HCT116 (cell line): ENCODE results near the gene PANK4.

ENCODE experiments used
- CBX3 ChIP-seq: IDR thresholded peaks from 2 replicates; pipeline ENCODE4 v1.6.1; 2012; ENCODE audit warnings: low read depth
- CTCF ChIP-seq, 3 experiments: fragments of 200-600 bp in 1 of 3; sonication (generic) in 1 of 3; IDR thresholded peaks in 2 of 3; conservative IDR thresholded peaks in 1 of 3; 2 replicates each; pipeline ENCODE4 v1.5.1; 2012 to 2017; ENCODE audit warnings: low read depth in 2 of 3, low read length in 2 of 3, antibody characterized with exemption in 1 of 3, borderline replicate concordance in 1 of 3, control low read depth in 1 of 3, mild to moderate bottlenecking in 1 of 3, mixed read lengths in 1 of 3, mixed run types in 1 of 3, moderate library complexity in 1 of 3; ENCODE audit not compliant: insufficient read depth in 1 of 3
- POLR2A ChIP-seq: IDR thresholded peaks from 2 replicates; pipeline ENCODE4 v1.7.0; 2011; ENCODE audit warnings: borderline replicate concordance; ENCODE audit not compliant: insufficient read depth, insufficient read length; ENCODE audit errors: extremely low read depth
- POLR2AphosphoS5 ChIP-seq: IDR thresholded peaks from 2 replicates; pipeline ENCODE4 v1.6.1; 2011; ENCODE audit warnings: mild to moderate bottlenecking, low read depth, low read length, moderate library complexity
- SRF ChIP-seq: IDR thresholded peaks from 2 replicates; pipeline ENCODE4 v1.6.1; 2012; ENCODE audit warnings: low read depth
- YY1 ChIP-seq: IDR thresholded peaks from 2 replicates; pipeline ENCODE4 v1.6.1; 2011; ENCODE audit warnings: low read length, low read depth, moderate library complexity, mild to moderate bottlenecking; ENCODE audit not compliant: insufficient replicate concordance; ENCODE audit errors: extremely low read depth

- TF ChIP-seq POLR2A, result no peak
- TF ChIP-seq CTCF (IDR thresholded peaks at IDR 0.05 in 2 of 3, conservative IDR thresholded peaks at IDR 0.05 in 1 of 3; ENCODE audit: borderline replicate concordance in 1 of 3, insufficient read depth in 1 of 3, low read depth in 2 of 3, low read length in 2 of 3), result no peak
- no peak for TF ChIP-seq SRF
- TF ChIP-seq CBX3, result no peak
- TF ChIP-seq YY1, result no peak
- TF ChIP-seq POLR2AphosphoS5, result no peak
Observed at GRCh38 chr1:2529784-2530512, 3.6 kb upstream of the PANK4 start, which contains the start of gene HES5.
